ENCODE measurements around the gene HSPA4. TPM values are rescaled to one million over a fixed set of nuclear protein-coding genes. Genes with fewer than 3 reads are reported as not detected.

HSPA4 gene
- total and polyA plus RNA-seq, 12 donors, result 48.0 to 207 (median 96.8) TPM

DNA sequence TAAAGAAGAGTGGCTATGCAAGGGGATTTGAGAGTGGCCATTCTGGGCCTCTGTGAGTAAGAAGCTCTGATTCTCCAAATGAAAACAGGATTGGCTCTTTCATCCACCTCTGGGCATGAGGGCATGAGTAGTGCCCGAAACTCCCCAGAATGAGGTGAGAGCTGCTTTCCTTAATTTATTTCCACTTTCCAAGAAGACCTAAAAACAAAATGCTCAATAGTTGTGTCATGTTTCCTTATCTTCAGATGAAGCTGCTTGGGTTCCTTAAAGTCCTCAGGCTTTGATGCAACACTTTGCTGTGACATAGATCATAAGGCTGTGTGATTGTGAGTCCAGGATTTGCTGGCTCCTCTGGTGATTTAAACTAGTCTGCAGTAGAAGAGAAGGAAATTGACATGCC lies 22.4 kb upstream of the HSPA4 start:
- H3K27me3 ChIP-seq, result no peaks in the 10 kb centered on the region
- no peak overlapping the region for H3K27ac ChIP-seq
- no peak for DNase-seq
- no peak overlapping the region for H3K4me3 ChIP-seq
- H3K9me3 ChIP-seq (replicated peaks in 1 of 3), result no peaks in the 10 kb centered on the region
- TF ChIP-seq, protein P1, sequence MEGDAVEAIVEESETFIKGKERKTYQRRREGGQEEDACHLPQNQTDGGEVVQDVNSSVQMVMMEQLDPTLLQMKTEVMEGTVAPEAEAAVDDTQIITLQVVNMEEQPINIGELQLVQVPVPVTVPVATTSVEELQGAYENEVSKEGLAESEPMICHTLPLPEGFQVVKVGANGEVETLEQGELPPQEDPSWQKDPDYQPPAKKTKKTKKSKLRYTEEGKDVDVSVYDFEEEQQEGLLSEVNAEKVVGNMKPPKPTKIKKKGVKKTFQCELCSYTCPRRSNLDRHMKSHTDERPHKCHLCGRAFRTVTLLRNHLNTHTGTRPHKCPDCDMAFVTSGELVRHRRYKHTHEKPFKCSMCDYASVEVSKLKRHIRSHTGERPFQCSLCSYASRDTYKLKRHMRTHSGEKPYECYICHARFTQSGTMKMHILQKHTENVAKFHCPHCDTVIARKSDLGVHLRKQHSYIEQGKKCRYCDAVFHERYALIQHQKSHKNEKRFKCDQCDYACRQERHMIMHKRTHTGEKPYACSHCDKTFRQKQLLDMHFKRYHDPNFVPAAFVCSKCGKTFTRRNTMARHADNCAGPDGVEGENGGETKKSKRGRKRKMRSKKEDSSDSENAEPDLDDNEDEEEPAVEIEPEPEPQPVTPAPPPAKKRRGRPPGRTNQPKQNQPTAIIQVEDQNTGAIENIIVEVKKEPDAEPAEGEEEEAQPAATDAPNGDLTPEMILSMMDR (IDR thresholded peaks at IDR 0.05), result no peak
- TF ChIP-seq POLR2A (IDR thresholded peaks at IDR 0.05), result no peak
- H3K36me3 ChIP-seq (replicated peaks in 1 of 2), result no peaks in the 10 kb centered on the region
- 88 to 94% (median 93%) methylated on average over 1 of the region's 1 CpG for WGBS, 4 donors
- H3K4me1 ChIP-seq (replicated peaks in 1 of 2), result peaks cover 10 to 14% of the 10 kb centered on the region in 2 donors
- intact Hi-C loops (cut with DNase I), result loop anchor here in 1 of 2 donors (10.0 kb wide), 1 partner anchor 55 kb away; no protein-coding TSS in a partner anchor

DNA sequence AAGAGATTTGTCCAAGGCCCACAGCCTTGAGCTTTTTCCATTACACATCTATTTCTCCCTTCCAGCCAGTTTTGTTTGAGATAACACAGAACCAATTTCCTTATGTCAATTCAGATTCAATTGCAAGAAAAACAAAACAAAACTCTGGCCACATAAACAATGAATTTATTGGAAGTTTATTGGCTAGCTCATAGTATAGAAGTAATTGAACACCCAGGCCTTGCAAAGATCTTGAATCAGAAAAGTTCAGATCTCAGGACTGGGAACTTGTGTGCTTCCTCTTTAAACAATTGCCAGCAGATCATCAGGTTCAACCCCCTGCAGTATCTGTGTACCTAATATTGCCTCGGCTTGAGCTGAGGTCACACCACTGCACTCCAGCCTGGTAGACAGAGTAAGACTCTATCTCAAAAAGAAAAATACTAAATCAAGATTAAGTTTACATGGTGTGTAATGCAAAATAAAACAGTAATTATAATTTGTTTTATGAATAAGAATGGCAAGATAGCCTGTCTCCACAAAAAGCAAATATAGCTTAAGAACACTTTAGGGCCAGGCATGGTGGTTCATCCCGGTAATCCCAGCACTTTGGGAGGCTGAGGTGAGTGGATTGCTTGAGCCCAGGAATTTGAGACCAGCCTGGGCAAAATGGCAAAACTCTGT lies 21.3 kb upstream of the HSPA4 start:
- no peak overlapping the region for H3K27ac ChIP-seq
- 58 to 70% (median 65%) methylated on average over 2 of the region's 2 CpGs for whole genome bisulfite sequencing, 4 donors
- H3K9me3 ChIP-seq (replicated peaks in 1 of 3), result no peaks in the 10 kb centered on the region
- H3K4me1 ChIP-seq (replicated peaks in 1 of 2), result peaks cover 3 to 5% of the 10 kb centered on the region in 2 donors
- intact Hi-C loops (cut with DNase I), result no loop called here
- TF ChIP-seq, protein P1 (IDR thresholded peaks at IDR 0.05), result no peak
- TF ChIP-seq POLR2A (IDR thresholded peaks at IDR 0.05), result no peak
- DNase-seq, result peak in 1 of 7 donors; percentile 6
- H3K27me3 ChIP-seq, result no peaks in the 10 kb centered on the region
- no peaks in the 10 kb centered on the region for H3K36me3 ChIP-seq (replicated peaks in 1 of 2)
- H3K4me3 ChIP-seq, result no peak overlapping the region

DNA sequence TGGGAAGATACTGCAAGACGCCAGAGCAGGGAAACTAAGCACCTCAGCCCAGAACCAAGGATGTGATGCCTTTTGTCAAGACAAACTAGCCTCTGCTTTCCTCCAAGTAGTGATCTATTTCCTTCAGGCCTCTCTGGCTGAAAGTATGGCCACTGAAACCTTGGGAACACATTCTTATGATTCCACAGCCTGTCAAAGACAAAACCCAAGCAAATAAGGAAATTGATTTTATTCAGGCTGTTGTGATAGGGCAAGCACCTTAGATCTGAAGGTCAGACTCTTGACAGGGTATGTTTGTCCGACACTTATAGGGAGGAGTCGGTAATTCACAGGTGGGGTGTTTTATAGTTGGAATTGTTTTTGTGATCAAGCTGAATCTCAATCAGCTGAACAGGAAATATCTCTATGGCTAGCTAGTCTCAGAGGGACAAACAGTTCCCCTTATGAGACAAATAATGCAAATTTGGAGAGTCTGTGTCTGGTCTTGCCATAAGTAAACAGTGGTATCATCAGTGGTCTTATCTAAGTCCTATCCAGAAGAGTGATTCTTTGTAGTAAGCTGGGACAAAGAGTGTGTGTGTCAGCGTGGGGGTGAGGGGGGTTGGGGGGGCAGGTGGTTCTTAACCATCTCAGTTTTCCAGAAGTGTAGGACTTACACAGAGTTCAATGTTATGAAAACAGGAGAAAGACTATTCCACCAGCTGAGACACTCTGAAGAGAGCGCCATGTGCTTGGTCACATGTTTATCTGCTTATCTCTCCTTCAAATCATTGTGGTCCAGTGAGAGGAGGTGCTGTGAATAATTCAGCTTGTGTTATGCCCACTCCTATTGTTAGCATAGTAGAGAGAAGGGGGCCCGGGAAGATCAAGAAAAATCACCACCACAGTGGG lies 18.7 kb upstream of the HSPA4 start:
- Histone ChIP-seq H3K4me3 (no peak overlapping the region), H3K36me3 (replicated peaks in 1 of 2) (no peaks in the 10 kb centered on the region), H3K4me1 (replicated peaks in 1 of 2) (no peaks in the 10 kb centered on the region), H3K9me3 (replicated peaks in 1 of 3) (no peaks in the 10 kb centered on the region), H3K27ac (no peak overlapping the region), H3K27me3 (no peaks in the 10 kb centered on the region)
- intact Hi-C loops (cut with DNase I), result no loop called here
- no peak for DNase-seq
- TF ChIP-seq, protein P1 (IDR thresholded peaks at IDR 0.05), result no peak
- no peak for TF ChIP-seq POLR2A (IDR thresholded peaks at IDR 0.05)
- 57 to 74% (median 64%) methylated on average over 6 of the region's 6 CpGs for WGBS, 4 donors

- Histone ChIP-seq H3K4me1 (replicated peaks in 1 of 2) (no peaks in the 10 kb centered on the region), H3K27me3 (no peaks in the 10 kb centered on the region), H3K4me3 (no peak overlapping the region), H3K36me3 (replicated peaks in 1 of 2) (no peaks in the 10 kb centered on the region), H3K27ac (no peak overlapping the region), H3K9me3 (replicated peaks in 1 of 3) (no peaks in the 10 kb centered on the region)
- WGBS, 4 donors, result 78 to 91% (median 82%) methylated on average over 11 of the region's 11 CpGs
- TF ChIP-seq POLR2A (IDR thresholded peaks at IDR 0.05), result no peak
- TF ChIP-seq, protein P1 (IDR thresholded peaks at IDR 0.05), result no peak
- no peak for DNase-seq
- intact Hi-C loops (cut with DNase I), result no loop called here
Measured at GRCh38 chr5:133034064-133034463, 17.7 kb upstream of the HSPA4 start.

All from adrenal gland (tissue), 12 donors.